HepG2 (cell line): ENCODE results near the gene SPTBN4. TPM values are rescaled to one million over a fixed set of nuclear protein-coding genes. Genes with fewer than 3 reads are reported as not detected.

Source experiments
- NFYB ChIP-seq: sonication (generic); formaldehyde crosslinking; IDR thresholded peaks from 2 replicates; pipeline ENCODE4 v1.4.0; 2020; ENCODE audit warnings: missing genetic modification reagents
- POGZ ChIP-seq: sonication (generic); formaldehyde crosslinking; IDR thresholded peaks from 2 replicates; pipeline ENCODE4 v1.4.0; 2020; ENCODE audit warnings: mild to moderate bottlenecking, missing genetic modification reagents
- ZMYM4 ChIP-seq: sonication (generic); formaldehyde crosslinking; IDR thresholded peaks from 2 replicates; pipeline ENCODE4 v1.8.1; 2023; ENCODE audit warnings: mild to moderate bottlenecking, missing genetic modification reagents
- ZNF547 ChIP-seq: sonication (generic); formaldehyde crosslinking; IDR thresholded peaks from 2 replicates; pipeline ENCODE4 v1.5.1; 2020; ENCODE audit warnings: mild to moderate bottlenecking, missing genetic modification reagents
- polyA plus RNA-seq, 8 experiments: library from polyadenylated mRNA; depleted of rRNA in 3 of 8; stranded (reverse) in 7 of 8; unstranded in 1 of 8; fragments of >200 nt; fragmentation: Illumina TruSeq in 4 of 8; extraction: Trizol in 4 of 8; gene quantifications; 2 replicates each; pipeline versions ENCODE4 v1.2.1 to v1.2.3, GENCODE V29; 2011 to 2016; ENCODE audit warnings: low read depth in 4 of 8, missing spikeins in 1 of 8, mixed read lengths in 1 of 8; ENCODE audit not compliant: insufficient read depth in 1 of 8
- total RNA-seq, 5 experiments: library from RNA; depleted of rRNA; stranded (reverse); fragments of >200 nt; fragmentation: Illumina TruSeq; extraction: Trizol; gene quantifications; 2 replicates each; pipeline ENCODE4 v1.2.3, GENCODE V29; 2016; ENCODE audit warnings: low read depth in 1 of 5
- TF ChIP-seq, protein P1 (sequence below), 2 experiments: sonication (generic) in 1 of 2; formaldehyde crosslinking in 1 of 2; IDR thresholded peaks; 2 replicates each; pipeline versions ENCODE4 v1.6.1 to v1.9.0; 2014 to 2022; ENCODE audit warnings: antibody characterized with exemption in 1 of 2, borderline replicate concordance in 1 of 2, inconsistent platforms in 1 of 2, low read depth in 1 of 2, missing genetic modification reagents in 1 of 2
- TF ChIP-seq, protein P2 (sequence below): sonication (generic); formaldehyde crosslinking; IDR thresholded peaks from 2 replicates; pipeline ENCODE4 v1.8.0; 2022; ENCODE audit warnings: missing genetic modification reagents, mild to moderate bottlenecking, borderline replicate concordance
- TF ChIP-seq, protein P3 (sequence below): sonication (generic); formaldehyde crosslinking; IDR thresholded peaks from 2 replicates; pipeline ENCODE4 v1.4.0; 2020; ENCODE audit warnings: mild to moderate bottlenecking, missing genetic modification reagents
- TF ChIP-seq, protein P4 (sequence below): fragments of 450-650 bp; IDR thresholded peaks from 2 replicates; pipeline ENCODE4 v1.6.1; 2016
- TF ChIP-seq, protein P5 (sequence below), 2 experiments: fragments of 450-650 bp in 1 of 2; sonication (generic) in 1 of 2; formaldehyde crosslinking; IDR thresholded peaks; 2 replicates each; pipeline versions ENCODE4 v1.5.0 to v1.8.0; 2020 to 2022; ENCODE audit warnings: mild to moderate bottlenecking in 1 of 2, missing genetic modification reagents in 1 of 2

The SPTBN4 gene
- total and polyA plus RNA-seq, 2 of the 13 experiments (the other 11 are each of a cell fraction or from before 2014, with no cell fraction given) = 0.11 TPM

DNA sequence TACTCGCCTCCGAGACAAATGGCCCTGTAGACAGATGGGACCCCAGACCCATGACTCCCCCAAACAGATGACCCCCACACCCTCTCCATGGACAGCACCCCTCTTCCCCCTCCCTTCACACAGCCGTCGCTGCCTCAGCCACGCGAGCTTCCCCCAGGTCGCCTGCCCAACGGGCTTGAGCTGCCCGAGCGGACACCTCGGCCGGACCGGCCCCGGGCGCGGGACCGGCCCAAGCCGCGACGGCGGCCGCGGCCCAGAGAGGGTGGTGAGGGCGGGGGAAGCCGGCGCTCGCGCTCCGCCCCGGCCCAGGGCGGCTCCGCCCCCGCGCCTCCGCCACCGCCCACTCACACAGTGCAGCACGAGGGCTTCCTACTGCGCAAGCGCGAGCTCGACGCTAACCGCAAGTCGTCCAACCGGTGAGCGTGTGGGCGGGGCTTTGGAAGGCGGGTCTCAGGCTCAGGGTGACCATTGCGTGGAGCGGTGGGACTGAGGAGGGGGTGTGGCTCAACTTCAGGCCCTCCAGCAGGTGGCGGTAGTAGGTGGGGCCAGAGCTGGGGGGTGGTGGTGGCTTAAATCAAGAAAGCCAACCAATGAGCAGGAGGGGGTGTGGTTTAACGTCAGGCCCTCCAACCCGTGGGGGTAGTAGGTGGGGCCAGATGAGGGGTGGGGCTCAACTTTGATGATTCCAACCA is 103.7 kb downstream of the SPTBN4 start (continued):
- TF ChIP-seq, protein P1, sequence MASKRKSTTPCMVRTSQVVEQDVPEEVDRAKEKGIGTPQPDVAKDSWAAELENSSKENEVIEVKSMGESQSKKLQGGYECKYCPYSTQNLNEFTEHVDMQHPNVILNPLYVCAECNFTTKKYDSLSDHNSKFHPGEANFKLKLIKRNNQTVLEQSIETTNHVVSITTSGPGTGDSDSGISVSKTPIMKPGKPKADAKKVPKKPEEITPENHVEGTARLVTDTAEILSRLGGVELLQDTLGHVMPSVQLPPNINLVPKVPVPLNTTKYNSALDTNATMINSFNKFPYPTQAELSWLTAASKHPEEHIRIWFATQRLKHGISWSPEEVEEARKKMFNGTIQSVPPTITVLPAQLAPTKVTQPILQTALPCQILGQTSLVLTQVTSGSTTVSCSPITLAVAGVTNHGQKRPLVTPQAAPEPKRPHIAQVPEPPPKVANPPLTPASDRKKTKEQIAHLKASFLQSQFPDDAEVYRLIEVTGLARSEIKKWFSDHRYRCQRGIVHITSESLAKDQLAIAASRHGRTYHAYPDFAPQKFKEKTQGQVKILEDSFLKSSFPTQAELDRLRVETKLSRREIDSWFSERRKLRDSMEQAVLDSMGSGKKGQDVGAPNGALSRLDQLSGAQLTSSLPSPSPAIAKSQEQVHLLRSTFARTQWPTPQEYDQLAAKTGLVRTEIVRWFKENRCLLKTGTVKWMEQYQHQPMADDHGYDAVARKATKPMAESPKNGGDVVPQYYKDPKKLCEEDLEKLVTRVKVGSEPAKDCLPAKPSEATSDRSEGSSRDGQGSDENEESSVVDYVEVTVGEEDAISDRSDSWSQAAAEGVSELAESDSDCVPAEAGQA (IDR thresholded peaks at IDR 0.05; ENCODE audit: low read depth) = no peak
- TF ChIP-seq, protein P1 (CRISPR knock-in tag; IDR thresholded peaks at IDR 0.05; ENCODE audit: borderline replicate concordance) = no peak
- TF ChIP-seq POGZ (CRISPR knock-in tag) (0 out of 2 replicates have a peak, but pooled peaks have one; percentile 40), ZNF547 (CRISPR knock-in tag) (peak; percentile 60; the same call in 1 of the 2 replicates), ZMYM4 (CRISPR knock-in tag) (peak; percentile 81; the same call in 1 of the 2 replicates), NFYB (CRISPR knock-in tag) (peak; percentile 75)
- TF ChIP-seq, protein P2, sequence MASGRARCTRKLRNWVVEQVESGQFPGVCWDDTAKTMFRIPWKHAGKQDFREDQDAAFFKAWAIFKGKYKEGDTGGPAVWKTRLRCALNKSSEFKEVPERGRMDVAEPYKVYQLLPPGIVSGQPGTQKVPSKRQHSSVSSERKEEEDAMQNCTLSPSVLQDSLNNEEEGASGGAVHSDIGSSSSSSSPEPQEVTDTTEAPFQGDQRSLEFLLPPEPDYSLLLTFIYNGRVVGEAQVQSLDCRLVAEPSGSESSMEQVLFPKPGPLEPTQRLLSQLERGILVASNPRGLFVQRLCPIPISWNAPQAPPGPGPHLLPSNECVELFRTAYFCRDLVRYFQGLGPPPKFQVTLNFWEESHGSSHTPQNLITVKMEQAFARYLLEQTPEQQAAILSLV = 0 out of 2 replicates have a peak, but pooled peaks have one; percentile 35
- TF ChIP-seq, protein P3, sequence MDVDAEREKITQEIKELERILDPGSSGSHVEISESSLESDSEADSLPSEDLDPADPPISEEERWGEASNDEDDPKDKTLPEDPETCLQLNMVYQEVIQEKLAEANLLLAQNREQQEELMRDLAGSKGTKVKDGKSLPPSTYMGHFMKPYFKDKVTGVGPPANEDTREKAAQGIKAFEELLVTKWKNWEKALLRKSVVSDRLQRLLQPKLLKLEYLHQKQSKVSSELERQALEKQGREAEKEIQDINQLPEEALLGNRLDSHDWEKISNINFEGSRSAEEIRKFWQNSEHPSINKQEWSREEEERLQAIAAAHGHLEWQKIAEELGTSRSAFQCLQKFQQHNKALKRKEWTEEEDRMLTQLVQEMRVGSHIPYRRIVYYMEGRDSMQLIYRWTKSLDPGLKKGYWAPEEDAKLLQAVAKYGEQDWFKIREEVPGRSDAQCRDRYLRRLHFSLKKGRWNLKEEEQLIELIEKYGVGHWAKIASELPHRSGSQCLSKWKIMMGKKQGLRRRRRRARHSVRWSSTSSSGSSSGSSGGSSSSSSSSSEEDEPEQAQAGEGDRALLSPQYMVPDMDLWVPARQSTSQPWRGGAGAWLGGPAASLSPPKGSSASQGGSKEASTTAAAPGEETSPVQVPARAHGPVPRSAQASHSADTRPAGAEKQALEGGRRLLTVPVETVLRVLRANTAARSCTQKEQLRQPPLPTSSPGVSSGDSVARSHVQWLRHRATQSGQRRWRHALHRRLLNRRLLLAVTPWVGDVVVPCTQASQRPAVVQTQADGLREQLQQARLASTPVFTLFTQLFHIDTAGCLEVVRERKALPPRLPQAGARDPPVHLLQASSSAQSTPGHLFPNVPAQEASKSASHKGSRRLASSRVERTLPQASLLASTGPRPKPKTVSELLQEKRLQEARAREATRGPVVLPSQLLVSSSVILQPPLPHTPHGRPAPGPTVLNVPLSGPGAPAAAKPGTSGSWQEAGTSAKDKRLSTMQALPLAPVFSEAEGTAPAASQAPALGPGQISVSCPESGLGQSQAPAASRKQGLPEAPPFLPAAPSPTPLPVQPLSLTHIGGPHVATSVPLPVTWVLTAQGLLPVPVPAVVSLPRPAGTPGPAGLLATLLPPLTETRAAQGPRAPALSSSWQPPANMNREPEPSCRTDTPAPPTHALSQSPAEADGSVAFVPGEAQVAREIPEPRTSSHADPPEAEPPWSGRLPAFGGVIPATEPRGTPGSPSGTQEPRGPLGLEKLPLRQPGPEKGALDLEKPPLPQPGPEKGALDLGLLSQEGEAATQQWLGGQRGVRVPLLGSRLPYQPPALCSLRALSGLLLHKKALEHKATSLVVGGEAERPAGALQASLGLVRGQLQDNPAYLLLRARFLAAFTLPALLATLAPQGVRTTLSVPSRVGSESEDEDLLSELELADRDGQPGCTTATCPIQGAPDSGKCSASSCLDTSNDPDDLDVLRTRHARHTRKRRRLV = no peak
- TF ChIP-seq, protein P4, sequence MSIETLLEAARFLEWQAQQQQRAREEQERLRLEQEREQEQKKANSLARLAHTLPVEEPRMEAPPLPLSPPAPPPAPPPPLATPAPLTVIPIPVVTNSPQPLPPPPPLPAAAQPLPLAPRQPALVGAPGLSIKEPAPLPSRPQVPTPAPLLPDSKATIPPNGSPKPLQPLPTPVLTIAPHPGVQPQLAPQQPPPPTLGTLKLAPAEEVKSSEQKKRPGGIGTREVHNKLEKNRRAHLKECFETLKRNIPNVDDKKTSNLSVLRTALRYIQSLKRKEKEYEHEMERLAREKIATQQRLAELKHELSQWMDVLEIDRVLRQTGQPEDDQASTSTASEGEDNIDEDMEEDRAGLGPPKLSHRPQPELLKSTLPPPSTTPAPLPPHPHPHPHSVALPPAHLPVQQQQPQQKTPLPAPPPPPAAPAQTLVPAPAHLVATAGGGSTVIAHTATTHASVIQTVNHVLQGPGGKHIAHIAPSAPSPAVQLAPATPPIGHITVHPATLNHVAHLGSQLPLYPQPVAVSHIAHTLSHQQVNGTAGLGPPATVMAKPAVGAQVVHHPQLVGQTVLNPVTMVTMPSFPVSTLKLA = 0 out of 2 replicates have a peak, but pooled peaks have one; percentile 23
- TF ChIP-seq, protein P5, sequence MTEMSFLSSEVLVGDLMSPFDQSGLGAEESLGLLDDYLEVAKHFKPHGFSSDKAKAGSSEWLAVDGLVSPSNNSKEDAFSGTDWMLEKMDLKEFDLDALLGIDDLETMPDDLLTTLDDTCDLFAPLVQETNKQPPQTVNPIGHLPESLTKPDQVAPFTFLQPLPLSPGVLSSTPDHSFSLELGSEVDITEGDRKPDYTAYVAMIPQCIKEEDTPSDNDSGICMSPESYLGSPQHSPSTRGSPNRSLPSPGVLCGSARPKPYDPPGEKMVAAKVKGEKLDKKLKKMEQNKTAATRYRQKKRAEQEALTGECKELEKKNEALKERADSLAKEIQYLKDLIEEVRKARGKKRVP (CRISPR knock-in tag; IDR thresholded peaks at IDR 0.05) = 0 out of 4 replicates have a peak, but pooled peaks of 1 of the 2 experiments have one; percentile 17
